Heart right ventricle (tissue), 16 donors: ENCODE data around the gene TM9SF3. TPM values are rescaled to one million over a fixed set of nuclear protein-coding genes. Genes with fewer than 3 reads are reported as not detected.

Experiments
- ATAC-seq, 8 donors: fragments of 200-7000 bp; cut with Tn5 transposase; one replicate each; pipeline ENCODE4 v1.9.1; 2020; ENCODE audit warnings: mild to moderate bottlenecking in 8 of 8, moderate library complexity in 8 of 8, moderate number of reproducible peaks in 1 of 8
- DNase-seq, 2 donors: peaks; one replicate each; pipeline ENCODE4 v3.0.0-alpha.2; 2020
- H3K27ac ChIP-seq, 10 donors: fragments of 200-600 bp; sonication (generic) in 2 of 10; one replicate each; pipeline versions ENCODE4 v1.5.0 to v1.8.0; 2020 to 2022; ENCODE audit warnings: mild to moderate bottlenecking in 3 of 10
- H3K27me3 ChIP-seq, 7 donors: fragments of 200-600 bp; one replicate each; pipeline ENCODE4 v1.8.0; 2021 to 2022; ENCODE audit warnings: mild to moderate bottlenecking in 2 of 7
- H3K36me3 ChIP-seq, 9 donors: fragments of 200-600 bp; sonication (generic) in 1 of 9; one replicate each; pipeline versions ENCODE4 v1.5.0 to v1.8.0; 2020 to 2022; ENCODE audit warnings: mild to moderate bottlenecking in 2 of 9
- H3K4me1 ChIP-seq, 9 donors: fragments of 200-600 bp; sonication (generic) in 1 of 9; one replicate each; pipeline versions ENCODE4 v1.5.0 to v1.8.0; 2020 to 2022; ENCODE audit warnings: mild to moderate bottlenecking in 4 of 9
- H3K4me3 ChIP-seq, 10 donors: fragments of 200-600 bp; sonication (generic) in 2 of 10; one replicate each; pipeline versions ENCODE4 v1.5.0 to v1.8.0; 2020 to 2022; ENCODE audit warnings: mild to moderate bottlenecking in 7 of 10, moderate library complexity in 2 of 10
- H3K9me3 ChIP-seq, 11 donors: fragments of 200-600 bp in 10 of 11; sonication (generic) in 2 of 11; one replicate each; pipeline versions ENCODE4 v1.5.0 to v1.8.0; 2013 to 2022; ENCODE audit warnings: mild to moderate bottlenecking in 2 of 11, control low read depth in 1 of 11, moderate library complexity in 1 of 11
- WGBS, 2 donors: extraction: QIAGEN DNeasy Blood & Tissue Kit; methylation state at CpG; one replicate each; pipeline ENCODE4 v1.1.7; 2013; ENCODE audit warnings: inconsistent platforms in 1 of 2; 5-methylcytosine and 5-hydroxymethylcytosine counted together
- intact Hi-C, 10 donors: fragments of 100-400 bp; cut with DNase I; formaldehyde crosslinking; loops; one replicate each; pipeline versions ENCODE4 v1.11.1 to v1.14.2; 2022
- polyA plus RNA-seq, 2 donors: library from polyadenylated mRNA; stranded (reverse); fragments of 200-250 nt; gene quantifications; one replicate each; pipeline ENCODE4 v1.2.3, GENCODE V29; 2013
- total RNA-seq, 10 donors: library from RNA; stranded (reverse); fragmentation: NEBNext Ultra II Directional in 3 of 10; extraction: Animal tissue kit (Norgen Biotek cat#: 25700) in 3 of 10; gene quantifications; one replicate each; pipeline versions ENCODE4 v1.2.1 to v1.2.4, GENCODE V29; 2021 to 2023
- TF ChIP-seq, protein P1 (sequence below), 9 donors: fragments of 200-600 bp; sonication (generic) in 2 of 9; IDR thresholded peaks; one replicate each; pipeline versions ENCODE4 v1.5.0 to v1.8.0; 2021 to 2022; ENCODE audit warnings: antibody characterized with exemption in 9 of 9, mild to moderate bottlenecking in 5 of 9, moderate library complexity in 1 of 9
- donor health status: Arrhythmogenic right ventricular cardiomyopathy.
- donor health status: ischemic (EF 13 %, LVEDD 7.1; RV severe dilation, severe dysfunction).
- donor health status: healthy with polysubstance abuse.
- donor health status: DM: no; HTN: yes; CAD: no.
- donor health status: DM: no; HTN: no; CAD: no.
- donor health status: ischemic (EF 25% LVEDD 6.9; RV normal size, moderate dysfunction).
- donor health status: ischemic (EF 25% LVEDD 5.7; RV mildly dilated, moderate dysfunction).
- donor health status: healthy.
- donor health status: DM: yes; HTN: yes; CAD: no.
- donor health status: Ischemic cardiomyopathy.
- donor health status: ischemic (EF 35%, LVEDD 5.7; RV mildly dilated, moderate dysfunction).
- donor health status: nonischemic (EF 11% LVEDD 7.7; RV severe dilation, severe dysfunction).
- donor health status: DM: yes; HTN: yes; CAD: no.
- donor health status: PGD.
- donor health status: ischemic (EF 29% LVEDD 5.4; RV normal size, mild dysfunction).
- donor health status: nonischemic (EF 23%, LVEDD 6.1; RV moderate dilation, normal function).

The TM9SF3 gene
- total and polyA plus RNA-seq, 12 donors = 17.5 to 83.9 (median 60.8) TPM

DNA sequence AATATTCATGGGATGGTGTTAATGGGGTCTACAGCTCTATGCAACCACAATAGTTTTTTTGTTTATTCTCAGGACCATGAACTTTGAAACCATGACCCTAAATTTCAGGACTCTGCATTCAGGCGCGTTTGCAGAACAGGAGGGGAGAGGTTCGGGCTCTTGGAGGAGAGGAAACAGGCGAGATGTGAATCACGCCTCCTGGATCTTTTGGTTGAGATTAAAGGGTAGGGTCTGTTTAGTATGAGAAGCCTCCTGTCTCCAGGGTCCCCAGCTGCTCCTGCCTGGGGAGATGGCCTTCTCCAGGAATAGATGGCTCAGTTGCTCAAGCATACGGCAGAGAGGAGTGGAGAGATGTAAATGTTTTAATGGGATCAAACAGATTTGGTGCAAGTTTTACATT is 91.3 kb downstream of the TM9SF3 start:
- 92 to 96% methylated on average over 6 of the region's 6 CpGs for WGBS, 2 donors
- Histone ChIP-seq H3K4me1 (no peaks in the 10 kb centered on the region), H3K27ac (no peak overlapping the region), H3K9me3 (no peaks in the 10 kb centered on the region), H3K36me3 (no peaks in the 10 kb centered on the region), H3K4me3 (no peak overlapping the region), H3K27me3 (no peaks in the 10 kb centered on the region)
- ATAC-seq = no peak
- TF ChIP-seq, protein P1, sequence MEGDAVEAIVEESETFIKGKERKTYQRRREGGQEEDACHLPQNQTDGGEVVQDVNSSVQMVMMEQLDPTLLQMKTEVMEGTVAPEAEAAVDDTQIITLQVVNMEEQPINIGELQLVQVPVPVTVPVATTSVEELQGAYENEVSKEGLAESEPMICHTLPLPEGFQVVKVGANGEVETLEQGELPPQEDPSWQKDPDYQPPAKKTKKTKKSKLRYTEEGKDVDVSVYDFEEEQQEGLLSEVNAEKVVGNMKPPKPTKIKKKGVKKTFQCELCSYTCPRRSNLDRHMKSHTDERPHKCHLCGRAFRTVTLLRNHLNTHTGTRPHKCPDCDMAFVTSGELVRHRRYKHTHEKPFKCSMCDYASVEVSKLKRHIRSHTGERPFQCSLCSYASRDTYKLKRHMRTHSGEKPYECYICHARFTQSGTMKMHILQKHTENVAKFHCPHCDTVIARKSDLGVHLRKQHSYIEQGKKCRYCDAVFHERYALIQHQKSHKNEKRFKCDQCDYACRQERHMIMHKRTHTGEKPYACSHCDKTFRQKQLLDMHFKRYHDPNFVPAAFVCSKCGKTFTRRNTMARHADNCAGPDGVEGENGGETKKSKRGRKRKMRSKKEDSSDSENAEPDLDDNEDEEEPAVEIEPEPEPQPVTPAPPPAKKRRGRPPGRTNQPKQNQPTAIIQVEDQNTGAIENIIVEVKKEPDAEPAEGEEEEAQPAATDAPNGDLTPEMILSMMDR (IDR thresholded peaks at IDR 0.05) = no peak
- intact Hi-C loops = no loop called here
- DNase-seq = no peak

DNA sequence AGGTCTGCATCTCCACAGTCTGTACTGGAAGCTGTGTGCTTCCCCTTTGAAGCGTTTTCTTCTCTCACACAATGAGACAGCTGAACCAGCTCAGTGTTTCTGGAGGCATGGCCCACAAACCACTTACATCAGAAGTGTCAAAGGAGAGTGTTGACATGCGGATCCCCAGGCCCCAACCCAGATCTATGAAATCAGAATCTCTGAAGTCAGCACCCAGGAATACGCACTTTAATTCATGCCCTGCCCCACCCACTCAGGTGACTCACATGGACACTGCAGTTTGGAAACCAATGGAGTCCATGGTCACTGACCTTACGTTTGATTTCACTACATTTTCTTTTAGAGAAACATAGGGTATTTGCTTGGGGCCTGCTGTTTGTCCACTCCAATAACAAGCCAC is 92.1 kb downstream of the TM9SF3 start:
- Histone ChIP-seq H3K4me1 (no peaks in the 10 kb centered on the region), H3K27me3 (no peaks in the 10 kb centered on the region), H3K27ac (no peak overlapping the region), H3K36me3 (no peaks in the 10 kb centered on the region), H3K4me3 (no peak overlapping the region), H3K9me3 (no peaks in the 10 kb centered on the region)
- TF ChIP-seq, protein P1 (IDR thresholded peaks at IDR 0.05) = no peak
- intact Hi-C loops = no loop called here
- ATAC-seq (peak in 1 of 8 donors; percentile 47), DNase-seq (no peak)
- 77 to 86% methylated on average over 4 of the region's 4 CpGs for WGBS, 2 donors

DNA sequence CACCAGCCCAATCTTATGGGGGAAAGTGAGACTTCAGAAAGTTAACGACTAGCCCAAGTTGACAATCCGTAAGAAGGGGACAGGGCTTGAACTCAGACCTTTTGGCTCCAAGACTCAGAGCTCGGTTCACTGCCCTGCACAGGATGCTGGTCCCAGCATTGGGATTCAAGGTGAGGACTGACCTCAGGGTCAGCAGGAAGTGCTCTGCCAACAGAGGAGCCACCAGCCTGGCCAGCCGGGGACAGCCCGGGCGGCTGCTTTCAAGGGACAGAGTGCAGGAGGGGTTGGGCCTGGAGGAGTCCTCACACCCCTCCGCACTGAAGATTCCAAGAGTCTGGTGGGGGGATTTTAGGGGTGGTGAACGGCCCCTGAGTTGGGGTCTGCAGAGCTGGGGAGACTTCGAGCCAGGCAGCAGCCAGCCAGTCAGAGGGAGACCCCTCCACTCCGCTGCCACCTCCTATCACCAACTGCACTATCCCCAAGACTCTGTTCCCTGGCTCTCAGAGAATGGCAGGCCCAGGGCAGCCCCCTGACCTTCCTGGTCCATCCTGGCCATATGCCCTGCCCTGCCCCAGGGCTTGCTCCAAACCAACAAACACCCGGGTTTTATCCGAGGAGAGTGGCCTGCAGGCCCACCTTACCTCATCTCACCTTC is 92.8 kb downstream of the TM9SF3 start:
- intact Hi-C loops = no loop called here
- Histone ChIP-seq H3K27me3 (no peaks in the 10 kb centered on the region), H3K4me1 (no peaks in the 10 kb centered on the region), H3K4me3 (no peak overlapping the region), H3K9me3 (no peaks in the 10 kb centered on the region), H3K36me3 (no peaks in the 10 kb centered on the region), H3K27ac (no peak overlapping the region)
- TF ChIP-seq, protein P1 (IDR thresholded peaks at IDR 0.05) = no peak
- DNase-seq (no peak), ATAC-seq (peak in 1 of 8 donors; percentile 25)
- WGBS, 2 donors = 89 to 93% methylated on average over 12 of the region's 12 CpGs

DNA sequence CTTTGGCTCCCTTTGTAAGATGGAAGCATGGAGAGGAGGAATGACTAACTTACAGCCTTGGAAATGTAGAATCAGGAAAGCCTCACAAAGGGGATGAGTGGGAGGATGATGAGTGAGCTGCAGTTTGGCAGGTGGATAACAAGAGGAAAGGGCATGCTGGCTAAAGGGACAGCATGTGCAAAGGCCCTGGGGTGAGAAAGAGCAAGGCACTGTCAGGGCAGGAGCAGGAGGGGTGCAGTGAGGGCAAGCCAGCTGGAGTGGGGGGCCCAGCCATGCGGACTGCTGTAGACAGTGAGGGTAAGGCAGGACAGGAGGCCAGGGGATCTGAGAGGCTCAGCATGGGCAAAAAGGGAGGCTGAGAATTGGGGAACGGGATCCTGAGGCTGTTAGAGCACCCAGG is 93.6 kb downstream of the TM9SF3 start:
- Histone ChIP-seq H3K9me3 (no peaks in the 10 kb centered on the region), H3K27me3 (no peaks in the 10 kb centered on the region), H3K27ac (no peak overlapping the region), H3K4me3 (no peak overlapping the region), H3K4me1 (no peaks in the 10 kb centered on the region), H3K36me3 (no peaks in the 10 kb centered on the region)
- TF ChIP-seq, protein P1 (IDR thresholded peaks at IDR 0.05) = no peak
- intact Hi-C loops = no loop called here
- no peak for DNase-seq
- WGBS, 2 donors = 89 to 90% methylated on average over 2 of the region's 2 CpGs
- ATAC-seq = no peak
